ENCODE data around the gene PLIN4.

DNA sequence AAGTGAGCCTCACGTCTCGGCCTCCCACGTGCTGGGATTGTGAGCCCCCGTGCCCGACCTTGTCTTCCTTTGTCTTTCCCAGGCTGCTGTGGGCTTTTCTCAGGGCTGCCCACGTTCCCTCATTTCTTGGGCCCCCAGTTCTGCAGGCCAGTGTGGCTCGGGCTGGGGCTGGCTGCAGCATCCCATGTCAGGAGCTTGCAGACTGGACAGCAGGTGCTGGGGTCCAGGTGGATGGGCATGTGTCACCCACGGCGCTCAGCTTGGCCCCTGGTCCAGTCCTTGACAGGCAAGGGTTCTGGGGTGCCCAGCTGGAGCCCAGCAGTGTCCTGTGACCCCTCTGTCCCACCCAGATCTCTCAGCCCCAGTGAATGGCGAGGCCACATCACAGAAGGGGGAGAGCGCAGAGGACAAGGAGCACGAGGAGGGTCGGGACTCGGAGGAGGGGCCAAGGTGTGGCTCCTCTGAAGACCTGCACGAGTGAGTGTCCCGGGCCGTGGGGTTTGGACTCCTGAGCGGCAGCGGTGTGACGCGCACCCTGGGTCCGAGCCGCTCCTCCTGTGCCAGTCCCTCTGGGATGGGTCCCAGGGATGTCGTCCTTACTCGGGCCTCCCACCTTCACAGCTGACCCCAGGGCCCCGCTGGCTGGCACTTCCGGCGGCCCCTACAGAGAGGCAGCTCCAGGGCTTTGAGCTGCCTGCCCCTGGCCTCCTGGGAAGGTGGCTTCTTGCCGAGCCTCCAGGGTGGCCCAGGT is 17.3 kb downstream of the PLIN4 start:
- TF ChIP-seq, protein P1, sequence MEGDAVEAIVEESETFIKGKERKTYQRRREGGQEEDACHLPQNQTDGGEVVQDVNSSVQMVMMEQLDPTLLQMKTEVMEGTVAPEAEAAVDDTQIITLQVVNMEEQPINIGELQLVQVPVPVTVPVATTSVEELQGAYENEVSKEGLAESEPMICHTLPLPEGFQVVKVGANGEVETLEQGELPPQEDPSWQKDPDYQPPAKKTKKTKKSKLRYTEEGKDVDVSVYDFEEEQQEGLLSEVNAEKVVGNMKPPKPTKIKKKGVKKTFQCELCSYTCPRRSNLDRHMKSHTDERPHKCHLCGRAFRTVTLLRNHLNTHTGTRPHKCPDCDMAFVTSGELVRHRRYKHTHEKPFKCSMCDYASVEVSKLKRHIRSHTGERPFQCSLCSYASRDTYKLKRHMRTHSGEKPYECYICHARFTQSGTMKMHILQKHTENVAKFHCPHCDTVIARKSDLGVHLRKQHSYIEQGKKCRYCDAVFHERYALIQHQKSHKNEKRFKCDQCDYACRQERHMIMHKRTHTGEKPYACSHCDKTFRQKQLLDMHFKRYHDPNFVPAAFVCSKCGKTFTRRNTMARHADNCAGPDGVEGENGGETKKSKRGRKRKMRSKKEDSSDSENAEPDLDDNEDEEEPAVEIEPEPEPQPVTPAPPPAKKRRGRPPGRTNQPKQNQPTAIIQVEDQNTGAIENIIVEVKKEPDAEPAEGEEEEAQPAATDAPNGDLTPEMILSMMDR (conservative IDR thresholded peaks at IDR 0.05 in 1 of 2, IDR thresholded peaks at IDR 0.05 in 1 of 2; ENCODE audit: low read depth in 1 of 2, low read length in 2 of 2) = no peak
- TF ChIP-seq EZH2 (IDR thresholded peaks at IDR 0.05; ENCODE audit: low read length, missing control alignments) = no peak
